Liver (tissue), 9 donors: ENCODE data around the gene ARPC4. TPM values are rescaled to one million over a fixed set of nuclear protein-coding genes. Genes with fewer than 3 reads are reported as not detected.

Source experiments
- DNase-seq: peaks from one replicate; pipeline ENCODE4 v3.0.0-alpha.2; 2017; ENCODE audit warnings: low spot score
- H3K27ac ChIP-seq, 2 donors: one replicate each; pipeline ENCODE4 v1.7.0; 2013; ENCODE audit warnings: inconsistent platforms in 2 of 2, low read length in 2 of 2, control low read depth in 1 of 2, low read depth in 1 of 2, mild to moderate bottlenecking in 1 of 2
- H3K27me3 ChIP-seq, 4 donors: one replicate each; pipeline versions ENCODE4 v1.6.1 to v1.7.0; 2013; ENCODE audit warnings: low read length in 3 of 4, inconsistent platforms in 1 of 4, mild to moderate bottlenecking in 1 of 4, moderate library complexity in 1 of 4; ENCODE audit not compliant: control insufficient read depth in 4 of 4, insufficient read depth in 4 of 4
- H3K36me3 ChIP-seq, 4 donors: one replicate each; pipeline versions ENCODE4 v1.6.1 to v1.7.0; 2013; ENCODE audit warnings: low read length in 3 of 4, mild to moderate bottlenecking in 3 of 4, low read depth in 1 of 4, moderate library complexity in 1 of 4; ENCODE audit not compliant: control insufficient read depth in 4 of 4, insufficient read depth in 3 of 4
- H3K4me1 ChIP-seq, 4 donors: one replicate each; pipeline versions ENCODE4 v1.6.1 to v1.7.0; 2013; ENCODE audit warnings: low read length in 3 of 4, mild to moderate bottlenecking in 3 of 4, moderate library complexity in 1 of 4; ENCODE audit not compliant: control insufficient read depth in 4 of 4, insufficient read depth in 4 of 4
- H3K4me3 ChIP-seq, 3 donors: one replicate each; pipeline versions ENCODE4 v1.6.1 to v1.7.0; 2013; ENCODE audit warnings: low read length in 3 of 3, control low read depth in 1 of 3, low read depth in 1 of 3, mild to moderate bottlenecking in 1 of 3
- H3K9ac ChIP-seq, 2 donors: one replicate each; pipeline ENCODE4 v1.7.0; 2013; ENCODE audit warnings: low read length in 2 of 2, mild to moderate bottlenecking in 2 of 2, moderate library complexity in 2 of 2, control low read depth in 1 of 2, low read depth in 1 of 2
- H3K9me3 ChIP-seq, 4 donors: one replicate each; pipeline versions ENCODE4 v1.6.1 to v1.7.0; 2013; ENCODE audit warnings: low read length in 3 of 4; ENCODE audit not compliant: control insufficient read depth in 4 of 4
- EGR1 ChIP-seq, 2 donors: IDR thresholded peaks; 2 replicates each; pipeline ENCODE4 v1.6.1; 2016 to 2018; ENCODE audit warnings: antibody characterized with exemption in 2 of 2, low read depth in 2 of 2
- FOXA2 ChIP-seq: IDR thresholded peaks from 2 replicates; pipeline ENCODE4 v1.6.1; 2016; ENCODE audit warnings: antibody characterized with exemption
- GABPA ChIP-seq, 2 donors: IDR thresholded peaks in 1 of 2; conservative IDR thresholded peaks in 1 of 2; 2 replicates each; pipeline ENCODE4 v1.6.1; 2016; ENCODE audit warnings: antibody characterized with exemption in 2 of 2, mild to moderate bottlenecking in 1 of 2, moderate library complexity in 1 of 2
- HNF4A ChIP-seq, 2 donors: conservative IDR thresholded peaks; 2 replicates each; pipeline ENCODE4 v1.6.1; 2016; ENCODE audit warnings: antibody characterized with exemption in 2 of 2, mild to moderate bottlenecking in 2 of 2
- MAX ChIP-seq: IDR thresholded peaks from 2 replicates; pipeline ENCODE4 v1.6.1; 2016; ENCODE audit warnings: antibody characterized with exemption
- RAD21 ChIP-seq, 2 donors: IDR thresholded peaks; 2 replicates each; pipeline ENCODE4 v1.6.1; 2016; ENCODE audit warnings: antibody characterized with exemption in 2 of 2, mild to moderate bottlenecking in 2 of 2
- REST ChIP-seq: IDR thresholded peaks from 2 replicates; pipeline ENCODE4 v1.6.1; 2016; ENCODE audit warnings: antibody characterized with exemption, mild to moderate bottlenecking
- RXRA ChIP-seq, 2 donors: IDR thresholded peaks; 2 replicates each; pipeline ENCODE4 v1.6.1; 2017 to 2018; ENCODE audit warnings: antibody characterized with exemption in 2 of 2, mild to moderate bottlenecking in 1 of 2
- SP1 ChIP-seq: IDR thresholded peaks from 2 replicates; pipeline ENCODE4 v1.6.1; 2018; ENCODE audit warnings: antibody characterized with exemption, mild to moderate bottlenecking
- TAF1 ChIP-seq: conservative IDR thresholded peaks from 2 replicates; pipeline ENCODE4 v1.6.1; 2016; ENCODE audit warnings: antibody characterized with exemption, mild to moderate bottlenecking
- YY1 ChIP-seq: IDR thresholded peaks from 2 replicates; pipeline ENCODE4 v1.6.1; 2016; ENCODE audit warnings: antibody characterized with exemption, mild to moderate bottlenecking
- ZBTB33 ChIP-seq: IDR thresholded peaks from 2 replicates; pipeline ENCODE4 v1.6.1; 2016; ENCODE audit warnings: antibody characterized with exemption
- WGBS: extraction: QIAGEN DNeasy Blood & Tissue Kit; methylation state at CpG from one replicate; pipeline ENCODE4 v1.1.7; 2013; 5-methylcytosine and 5-hydroxymethylcytosine counted together
- polyA plus RNA-seq, 2 donors: library from polyadenylated mRNA; stranded (reverse) in 1 of 2; unstranded in 1 of 2; fragments of 200-250 nt in 1 of 2; fragments of >200 nt in 1 of 2; fragmentation: Nextera tagmentation in 1 of 2; extraction: Ambion mirVana in 1 of 2; gene quantifications; one replicate each; pipeline versions ENCODE4 v1.2.1 to v1.2.3, GENCODE V29; 2013 to 2015
- total RNA-seq, 2 donors: library from RNA; depleted of rRNA; stranded (reverse); fragments of >200 nt; gene quantifications; one replicate each; pipeline ENCODE4 v1.2.3, GENCODE V29; 2014
- TF ChIP-seq, protein P1 (sequence below): IDR thresholded peaks from 2 replicates; pipeline ENCODE4 v1.6.1; 2016; ENCODE audit warnings: antibody characterized with exemption
- donor health status: healthy.
- donor health status: healthy.
- donor health status: healthy.
- donor health status: healthy.
- donor health status: healthy.

ARPC4 gene
- total and polyA plus RNA-seq, 4 donors: 22.1 to 53.6 (median 52.5) TPM

DNA sequence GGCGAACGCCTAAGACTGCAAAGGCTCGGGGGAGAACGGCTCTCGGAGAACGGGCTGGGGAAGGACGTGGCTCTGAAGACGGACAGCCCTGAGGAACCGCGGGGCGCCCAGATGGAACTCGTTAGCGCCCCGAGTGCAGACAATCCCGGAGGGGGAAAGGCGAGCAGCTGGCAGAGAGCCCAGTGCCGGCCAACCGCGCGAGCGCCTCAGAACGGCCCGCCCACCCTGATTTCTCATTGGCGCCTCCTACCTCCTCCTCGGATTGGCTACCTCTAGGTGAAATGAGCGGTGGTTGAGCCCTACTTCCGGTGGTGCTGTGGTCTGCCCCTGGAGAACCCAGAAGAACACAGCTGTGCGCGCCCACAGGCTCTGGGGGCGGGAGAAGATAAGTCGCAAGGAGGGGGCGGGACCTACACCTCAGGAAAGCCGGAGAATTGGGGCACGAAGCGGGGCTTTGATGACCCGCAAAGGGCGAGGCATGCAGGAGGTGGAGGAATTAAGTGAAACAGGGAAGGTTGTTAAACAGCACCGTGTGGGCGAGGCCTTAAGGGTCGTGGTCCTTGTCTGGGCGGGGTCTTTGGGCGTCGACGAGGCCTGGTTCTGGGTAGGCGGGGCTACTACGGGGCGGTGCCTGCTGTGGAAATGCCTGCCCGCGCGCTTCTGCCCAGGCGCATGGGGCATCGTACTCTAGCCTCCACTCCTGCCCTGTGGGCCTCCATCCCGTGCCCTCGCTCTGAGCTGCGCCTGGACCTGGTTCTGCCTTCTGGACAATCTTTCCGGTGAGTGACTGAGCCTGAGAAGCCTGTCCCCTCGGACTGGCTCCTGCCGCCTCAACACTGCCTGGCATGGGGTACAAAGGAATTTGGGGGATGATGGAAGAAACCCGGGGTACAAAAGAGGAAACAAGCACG is 43.0 kb upstream of the ARPC4 start, which contains the start of gene OGG1 (continued):
- TF ChIP-seq GABPA (IDR thresholded peaks at IDR 0.05 in 1 of 2, conservative IDR thresholded peaks at IDR 0.05 in 1 of 2) (peak; percentile 72 to 90), RAD21 (IDR thresholded peaks at IDR 0.05) (peak; percentile 50 to 52), YY1 (peak; percentile 81), TAF1 (no peak), RXRA (IDR thresholded peaks at IDR 0.05) (peak in 1 of 2 donors; percentile 52)
- TF ChIP-seq, protein P1, sequence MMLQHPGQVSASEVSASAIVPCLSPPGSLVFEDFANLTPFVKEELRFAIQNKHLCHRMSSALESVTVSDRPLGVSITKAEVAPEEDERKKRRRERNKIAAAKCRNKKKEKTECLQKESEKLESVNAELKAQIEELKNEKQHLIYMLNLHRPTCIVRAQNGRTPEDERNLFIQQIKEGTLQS: no peak

- no peaks in the 10 kb centered on the region for H3K27me3 ChIP-seq
- WGBS: 38% methylated on average over 17 of the region's 17 CpGs
- peaks cover 8 to 33% (median 23%) of the 10 kb centered on the region in 4 donors for H3K36me3 ChIP-seq
- no peak for DNase-seq
- peak overlapping the region; percentile 61 to 85 (median 77) for H3K4me3 ChIP-seq
- H3K4me1 ChIP-seq: peaks cover 5 to 27% (median 25%) of the 10 kb centered on the region in 4 donors
- peak overlapping the region; percentile 79 to 88 for H3K27ac ChIP-seq
- TF ChIP-seq EGR1 (IDR thresholded peaks at IDR 0.05; ENCODE audit: low read depth in 2 of 2) (no peak), REST (no peak), ZBTB33 (no peak), HNF4A (conservative IDR thresholded peaks at IDR 0.05) (peak; percentile 56 to 65), SP1 (peak; percentile 11), MAX (no peak), FOXA2 (no peak)
- peak overlapping the region in 1 of 2 donors; percentile 5 for H3K9ac ChIP-seq
- no peaks in the 10 kb centered on the region for H3K9me3 ChIP-seq
These were observed 42.1 kb upstream of the ARPC4 start for GRCh38 chr3:9750556-9751411.
